Measurements from ENCODE around the gene TRIM29. TPM values are rescaled to one million over a fixed set of nuclear protein-coding genes. Genes with fewer than 3 reads are reported as not detected.

TRIM29 gene
- total RNA-seq, 2 experiments from 2014 or later = not detected

DNA sequence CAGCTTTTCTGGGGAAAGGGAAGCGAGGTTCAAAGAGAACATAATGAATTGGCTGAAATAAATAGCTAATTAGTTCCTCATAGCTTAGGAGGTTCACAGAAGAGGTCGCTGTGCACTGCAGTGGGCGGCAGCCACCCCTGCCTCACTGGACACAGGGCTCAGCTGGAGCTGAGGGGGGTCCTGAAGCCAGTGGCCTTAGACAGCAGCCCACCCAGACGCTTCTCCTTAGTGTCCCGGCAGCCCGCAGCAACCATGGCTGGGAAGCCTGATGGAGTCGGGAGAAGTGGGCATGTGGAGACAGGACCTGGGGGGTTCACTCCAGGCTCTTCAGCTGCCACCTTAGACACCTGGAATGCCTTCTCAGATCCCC lies 75.4 kb downstream of the TRIM29 start:
- Mint-ChIP-seq H3K4me3 (no peak overlapping the region), H3K27me3 (peaks cover 26% of the 10 kb centered on the region), H3K4me1 (ENCODE audit: low read depth) (no peaks in the 10 kb centered on the region), H3K36me3 (ENCODE audit: low read depth) (no peaks in the 10 kb centered on the region), H3K9me3 (no peaks in the 10 kb centered on the region), H3K27ac (no peak overlapping the region)
- Histone ChIP-seq H3K4me3 (ENCODE audit: low read length) (no peak overlapping the region), H3K27ac (ENCODE audit: low read depth in 1 of 2, low read length in 2 of 2) (no peak overlapping the region), H3K9me3 (ENCODE audit: control insufficient read depth in 1 of 2, insufficient read depth in 1 of 2, low read length in 2 of 2) (peaks cover 0 to 9% of the 10 kb centered on the region in 2 experiments), H3K4me1 (ENCODE audit: insufficient read depth, low read length) (no peaks in the 10 kb centered on the region), H3K36me3 (ENCODE audit: insufficient read depth, low read length) (no peaks in the 10 kb centered on the region), H3K27me3 (ENCODE audit: control insufficient read depth in 1 of 2, insufficient read depth in 2 of 2, low read length in 2 of 2) (peaks cover 4 to 6% of the 10 kb centered on the region in 2 experiments)
- ATAC-seq (ENCODE audit: poor library complexity) = no peak
- no peak for TF ChIP-seq CTCF (IDR thresholded peaks at IDR 0.05)
- no peak for DNase-seq
- intact Hi-C loops (cut with DNase I, micrococcal nuclease) = no loop called here
- POLR2A ChIA-PET = no interaction called here
- CTCF ChIA-PET = no interaction called here

- H3K4me1 Mint-ChIP-seq (ENCODE audit: low read depth) = no peaks in the 10 kb centered on the region
- no peak for TF ChIP-seq CTCF (IDR thresholded peaks at IDR 0.05)
- CTCF ChIA-PET = no interaction called here
- no peak overlapping the region for H3K27ac ChIP-seq (ENCODE audit: low read depth in 1 of 2, low read length in 2 of 2)
- no peaks in the 10 kb centered on the region for H3K36me3 Mint-ChIP-seq (ENCODE audit: low read depth)
- no peak overlapping the region for H3K4me3 Mint-ChIP-seq
- intact Hi-C loops (cut with DNase I, micrococcal nuclease) = no loop called here
- DNase-seq (no peak), ATAC-seq (ENCODE audit: poor library complexity) (no peak)
- POLR2A ChIA-PET = no interaction called here
- H3K9me3 ChIP-seq (ENCODE audit: control insufficient read depth in 1 of 2, insufficient read depth in 1 of 2, low read length in 2 of 2) = peaks cover 0 to 9% of the 10 kb centered on the region in 2 experiments
- H3K4me1 ChIP-seq (ENCODE audit: insufficient read depth, low read length) = no peaks in the 10 kb centered on the region
- H3K4me3 ChIP-seq (ENCODE audit: low read length) = no peak overlapping the region
- peaks cover 31% of the 10 kb centered on the region for H3K27me3 Mint-ChIP-seq
- H3K27me3 ChIP-seq (ENCODE audit: control insufficient read depth in 1 of 2, insufficient read depth in 2 of 2, low read length in 2 of 2) = peaks cover 2 to 4% of the 10 kb centered on the region in 2 experiments
- no peak overlapping the region for H3K27ac Mint-ChIP-seq
- H3K9me3 Mint-ChIP-seq = no peaks in the 10 kb centered on the region
- H3K36me3 ChIP-seq (ENCODE audit: insufficient read depth, low read length) = no peaks in the 10 kb centered on the region
These were observed 76.0 kb downstream of the TRIM29 start for GRCh38 chr11:120061761-120062560.

Other genes with a start within 250 kb of the TRIM29 start
- gene OAF, start 72.9 kb upstream of the TRIM29 start, total RNA-seq = 1 to 10 TPM; 3.1 to 3.2 TPM
- gene POU2F3, start 102.0 kb upstream of the TRIM29 start, total RNA-seq = not detected
- not detected for gene TLCD5, start 187.2 kb upstream of the TRIM29 start, total RNA-seq
- gene ARHGEF12, start 198.3 kb upstream of the TRIM29 start, total RNA-seq = 1 to 10 TPM; 3.6 TPM

All from CD4-positive, alpha-beta T cell (primary cell).